ENCODE data around the gene GET4.
A peak's percentile ranks its signal among the peaks of the same experiment; 100 is the strongest.

Gene GET4

DNA sequence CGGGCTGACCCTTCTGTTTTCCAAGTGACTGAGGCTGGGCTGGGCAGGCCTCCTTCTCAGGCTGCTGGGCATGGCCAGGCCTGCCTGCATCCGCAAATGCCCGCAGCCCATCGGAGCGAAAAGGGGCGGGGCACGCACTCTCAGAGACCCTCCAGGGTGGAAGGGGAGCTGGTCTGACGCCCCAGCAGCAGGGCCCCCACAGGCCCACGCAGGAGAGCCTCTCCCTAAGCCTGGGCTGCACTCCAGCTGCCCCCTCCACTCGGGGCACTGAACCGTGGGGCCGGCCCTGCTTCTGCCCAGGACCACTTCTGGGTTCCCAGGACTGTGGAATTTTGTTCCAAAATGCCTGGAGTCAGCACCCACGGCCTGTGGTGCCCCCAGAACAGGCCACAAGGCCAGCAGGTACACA lies 68.8 kb downstream of the GET4 start:
- DNase-seq: no peak

DNA sequence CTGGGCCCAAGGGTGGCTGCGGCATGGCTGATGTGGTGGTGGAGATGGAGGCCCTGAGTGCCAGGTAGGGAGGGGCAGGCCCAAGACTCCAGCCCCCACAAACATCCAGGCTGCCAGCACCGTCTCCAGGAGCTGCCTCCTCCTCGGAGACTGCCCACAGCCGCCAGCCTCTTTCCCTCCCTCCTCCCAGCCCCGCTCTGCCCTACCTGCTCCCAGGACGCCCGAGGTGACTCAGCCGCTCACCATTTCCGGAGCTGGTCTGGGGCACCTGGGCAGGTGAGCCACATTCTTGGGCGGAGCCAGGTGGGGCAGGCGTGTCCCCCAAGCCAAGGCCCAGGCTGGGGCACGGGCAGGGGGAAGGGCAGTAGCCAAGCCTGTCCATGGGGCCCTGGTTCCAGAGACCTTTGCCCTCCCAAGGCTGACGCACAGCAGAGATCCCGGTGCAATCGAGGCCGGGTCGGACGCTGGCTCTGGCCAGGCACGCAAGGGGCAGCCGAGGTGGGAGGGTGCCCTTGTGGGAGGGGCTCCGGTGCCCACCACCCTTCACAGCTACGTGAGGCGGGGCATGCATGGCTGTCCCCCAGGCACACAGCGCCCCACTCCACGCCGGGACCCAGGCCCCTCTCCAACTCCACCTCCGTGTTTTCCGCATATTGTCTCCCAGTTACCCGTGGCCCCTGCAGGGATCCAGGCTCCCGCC lies 69.4 kb downstream of the GET4 start:
- peak in 1 of 56 donors; percentile 9 for DNase-seq
